HepG2 (cell line): ENCODE measurements around the gene KRABD2.

ENCODE experiments used
- ATF7 ChIP-seq, 2 experiments: fragments of 450-650 bp in 1 of 2; sonication (generic) in 1 of 2; formaldehyde crosslinking in 1 of 2; IDR thresholded peaks; 2 replicates each; pipeline versions ENCODE4 v1.4.0 to v1.6.1; 2016 to 2020; ENCODE audit warnings: antibody characterized with exemption in 1 of 2, mild to moderate bottlenecking in 1 of 2, missing genetic modification reagents in 1 of 2
- CAMTA2 ChIP-seq: sonication (generic); formaldehyde crosslinking; IDR thresholded peaks from 2 replicates; pipeline ENCODE4 v1.4.0; 2020; ENCODE audit warnings: mild to moderate bottlenecking, missing genetic modification reagents, borderline replicate concordance
- MBNL3 ChIP-seq: fragments of 250-450 bp; sonication (Bioruptor Pico); conservative IDR thresholded peaks from 2 replicates; pipeline ENCODE4 v1.8.0; 2022; ENCODE audit warnings: mild to moderate bottlenecking, inconsistent platforms
- MIER3 ChIP-seq: IDR thresholded peaks from 2 replicates; pipeline ENCODE4 v1.6.1; 2016; ENCODE audit warnings: missing compliant biosample characterization, borderline replicate concordance
- NCOA1 ChIP-seq: sonication (generic); formaldehyde crosslinking; IDR thresholded peaks from 2 replicates; pipeline ENCODE4 v1.9.0; 2021; ENCODE audit warnings: missing genetic modification reagents
- NFATC3 ChIP-seq: sonication (generic); formaldehyde crosslinking; IDR thresholded peaks from 2 replicates; pipeline ENCODE4 v1.5.1; 2020; ENCODE audit warnings: mild to moderate bottlenecking, missing genetic modification reagents
- POLR2G ChIP-seq: fragments of 200-400 bp; formaldehyde crosslinking; IDR thresholded peaks from 2 replicates; pipeline ENCODE4 v1.6.1; 2018; ENCODE audit warnings: mild to moderate bottlenecking, low read depth, low read length, moderate library complexity
- PRMT3 ChIP-seq: sonication (generic); formaldehyde crosslinking; IDR thresholded peaks from 2 replicates; pipeline ENCODE4 v1.8.1; 2022; ENCODE audit warnings: low read depth, mild to moderate bottlenecking, moderate library complexity, missing genetic modification reagents, borderline replicate concordance
- TAF15 ChIP-seq: fragments of 200-400 bp; formaldehyde crosslinking; IDR thresholded peaks from one replicate; pipeline ENCODE4 v1.6.1; 2018; ENCODE audit warnings: mild to moderate bottlenecking, low read depth, low read length; ENCODE audit not compliant: poor library complexity, severe bottlenecking
- ZFX ChIP-seq: sonication (generic); formaldehyde crosslinking; IDR thresholded peaks from 2 replicates; pipeline ENCODE4 v1.4.0; 2020; ENCODE audit warnings: mild to moderate bottlenecking, low read depth, missing genetic modification reagents, moderate library complexity
- ZNF766 ChIP-seq: sonication (generic); formaldehyde crosslinking; IDR thresholded peaks from 2 replicates; pipeline ENCODE4 v1.5.0; 2020; ENCODE audit warnings: missing genetic modification reagents, borderline replicate concordance
- TF ChIP-seq, protein P1 (sequence below): sonication (generic); formaldehyde crosslinking; conservative IDR thresholded peaks from 2 replicates; pipeline ENCODE4 v1.4.0; 2020; ENCODE audit warnings: missing genetic modification reagents
- TF ChIP-seq, protein P2 (sequence below): IDR thresholded peaks from 2 replicates; pipeline ENCODE4 v1.6.1; 2016; ENCODE audit warnings: low read depth
- TF ChIP-seq, protein P3 (sequence below): sonication (generic); formaldehyde crosslinking; IDR thresholded peaks from 2 replicates; pipeline ENCODE4 v1.8.0; 2022; ENCODE audit warnings: mild to moderate bottlenecking, missing genetic modification reagents
- TF ChIP-seq, protein P4 (sequence below): sonication (generic); formaldehyde crosslinking; IDR thresholded peaks from 2 replicates; pipeline ENCODE4 v1.4.0; 2020; ENCODE audit warnings: missing genetic modification reagents
- TF ChIP-seq, protein P5 (sequence below): sonication (generic); formaldehyde crosslinking; IDR thresholded peaks from 2 replicates; pipeline ENCODE4 v1.5.0; 2020; ENCODE audit warnings: missing genetic modification reagents, mild to moderate bottlenecking, borderline replicate concordance

The KRABD2 gene

GRCh38 chr17:8376271-8377067, at the start of gene KRABD2 (continued):
- TF ChIP-seq, protein P1, sequence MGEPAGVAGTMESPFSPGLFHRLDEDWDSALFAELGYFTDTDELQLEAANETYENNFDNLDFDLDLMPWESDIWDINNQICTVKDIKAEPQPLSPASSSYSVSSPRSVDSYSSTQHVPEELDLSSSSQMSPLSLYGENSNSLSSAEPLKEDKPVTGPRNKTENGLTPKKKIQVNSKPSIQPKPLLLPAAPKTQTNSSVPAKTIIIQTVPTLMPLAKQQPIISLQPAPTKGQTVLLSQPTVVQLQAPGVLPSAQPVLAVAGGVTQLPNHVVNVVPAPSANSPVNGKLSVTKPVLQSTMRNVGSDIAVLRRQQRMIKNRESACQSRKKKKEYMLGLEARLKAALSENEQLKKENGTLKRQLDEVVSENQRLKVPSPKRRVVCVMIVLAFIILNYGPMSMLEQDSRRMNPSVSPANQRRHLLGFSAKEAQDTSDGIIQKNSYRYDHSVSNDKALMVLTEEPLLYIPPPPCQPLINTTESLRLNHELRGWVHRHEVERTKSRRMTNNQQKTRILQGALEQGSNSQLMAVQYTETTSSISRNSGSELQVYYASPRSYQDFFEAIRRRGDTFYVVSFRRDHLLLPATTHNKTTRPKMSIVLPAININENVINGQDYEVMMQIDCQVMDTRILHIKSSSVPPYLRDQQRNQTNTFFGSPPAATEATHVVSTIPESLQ (CRISPR knock-in tag), result no peak
- TF ChIP-seq, protein P2, sequence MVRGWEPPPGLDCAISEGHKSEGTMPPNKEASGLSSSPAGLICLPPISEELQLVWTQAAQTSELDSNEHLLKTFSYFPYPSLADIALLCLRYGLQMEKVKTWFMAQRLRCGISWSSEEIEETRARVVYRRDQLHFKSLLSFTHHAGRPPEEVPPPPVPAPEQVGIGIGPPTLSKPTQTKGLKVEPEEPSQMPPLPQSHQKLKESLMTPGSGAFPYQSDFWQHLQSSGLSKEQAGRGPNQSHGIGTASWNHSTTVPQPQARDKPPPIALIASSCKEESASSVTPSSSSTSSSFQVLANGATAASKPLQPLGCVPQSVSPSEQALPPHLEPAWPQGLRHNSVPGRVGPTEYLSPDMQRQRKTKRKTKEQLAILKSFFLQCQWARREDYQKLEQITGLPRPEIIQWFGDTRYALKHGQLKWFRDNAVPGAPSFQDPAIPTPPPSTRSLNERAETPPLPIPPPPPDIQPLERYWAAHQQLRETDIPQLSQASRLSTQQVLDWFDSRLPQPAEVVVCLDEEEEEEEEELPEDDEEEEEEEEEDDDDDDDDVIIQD (CRISPR knock-in tag), result no peak
- TF ChIP-seq ATF7 (IDR thresholded peaks at IDR 0.05) (no peak), ATF7 (CRISPR knock-in tag; IDR thresholded peaks at IDR 0.05) (peak; percentile 50; the same call in 1 of the 2 replicates), ZNF766 (CRISPR knock-in tag) (no peak), PRMT3 (CRISPR knock-in tag) (peak; percentile 70; the same call in 1 of the 2 replicates), TAF15 (peak; percentile 100), MBNL3 (no peak), POLR2G (peak; percentile 96), NFATC3 (CRISPR knock-in tag) (peak; percentile 87; the same call in 1 of the 2 replicates), ZFX (CRISPR knock-in tag) (peak; percentile 63), NCOA1 (CRISPR knock-in tag) (no peak), MIER3 (CRISPR knock-in tag) (peak; percentile 81; the same call in 1 of the 2 replicates), CAMTA2 (CRISPR knock-in tag) (no peak)
- TF ChIP-seq, protein P3, sequence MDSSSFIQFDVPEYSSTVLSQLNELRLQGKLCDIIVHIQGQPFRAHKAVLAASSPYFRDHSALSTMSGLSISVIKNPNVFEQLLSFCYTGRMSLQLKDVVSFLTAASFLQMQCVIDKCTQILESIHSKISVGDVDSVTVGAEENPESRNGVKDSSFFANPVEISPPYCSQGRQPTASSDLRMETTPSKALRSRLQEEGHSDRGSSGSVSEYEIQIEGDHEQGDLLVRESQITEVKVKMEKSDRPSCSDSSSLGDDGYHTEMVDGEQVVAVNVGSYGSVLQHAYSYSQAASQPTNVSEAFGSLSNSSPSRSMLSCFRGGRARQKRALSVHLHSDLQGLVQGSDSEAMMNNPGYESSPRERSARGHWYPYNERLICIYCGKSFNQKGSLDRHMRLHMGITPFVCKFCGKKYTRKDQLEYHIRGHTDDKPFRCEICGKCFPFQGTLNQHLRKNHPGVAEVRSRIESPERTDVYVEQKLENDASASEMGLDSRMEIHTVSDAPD (CRISPR knock-in tag), result 0 out of 2 replicates have a peak, but pooled peaks have one; percentile 44
- TF ChIP-seq, protein P4, sequence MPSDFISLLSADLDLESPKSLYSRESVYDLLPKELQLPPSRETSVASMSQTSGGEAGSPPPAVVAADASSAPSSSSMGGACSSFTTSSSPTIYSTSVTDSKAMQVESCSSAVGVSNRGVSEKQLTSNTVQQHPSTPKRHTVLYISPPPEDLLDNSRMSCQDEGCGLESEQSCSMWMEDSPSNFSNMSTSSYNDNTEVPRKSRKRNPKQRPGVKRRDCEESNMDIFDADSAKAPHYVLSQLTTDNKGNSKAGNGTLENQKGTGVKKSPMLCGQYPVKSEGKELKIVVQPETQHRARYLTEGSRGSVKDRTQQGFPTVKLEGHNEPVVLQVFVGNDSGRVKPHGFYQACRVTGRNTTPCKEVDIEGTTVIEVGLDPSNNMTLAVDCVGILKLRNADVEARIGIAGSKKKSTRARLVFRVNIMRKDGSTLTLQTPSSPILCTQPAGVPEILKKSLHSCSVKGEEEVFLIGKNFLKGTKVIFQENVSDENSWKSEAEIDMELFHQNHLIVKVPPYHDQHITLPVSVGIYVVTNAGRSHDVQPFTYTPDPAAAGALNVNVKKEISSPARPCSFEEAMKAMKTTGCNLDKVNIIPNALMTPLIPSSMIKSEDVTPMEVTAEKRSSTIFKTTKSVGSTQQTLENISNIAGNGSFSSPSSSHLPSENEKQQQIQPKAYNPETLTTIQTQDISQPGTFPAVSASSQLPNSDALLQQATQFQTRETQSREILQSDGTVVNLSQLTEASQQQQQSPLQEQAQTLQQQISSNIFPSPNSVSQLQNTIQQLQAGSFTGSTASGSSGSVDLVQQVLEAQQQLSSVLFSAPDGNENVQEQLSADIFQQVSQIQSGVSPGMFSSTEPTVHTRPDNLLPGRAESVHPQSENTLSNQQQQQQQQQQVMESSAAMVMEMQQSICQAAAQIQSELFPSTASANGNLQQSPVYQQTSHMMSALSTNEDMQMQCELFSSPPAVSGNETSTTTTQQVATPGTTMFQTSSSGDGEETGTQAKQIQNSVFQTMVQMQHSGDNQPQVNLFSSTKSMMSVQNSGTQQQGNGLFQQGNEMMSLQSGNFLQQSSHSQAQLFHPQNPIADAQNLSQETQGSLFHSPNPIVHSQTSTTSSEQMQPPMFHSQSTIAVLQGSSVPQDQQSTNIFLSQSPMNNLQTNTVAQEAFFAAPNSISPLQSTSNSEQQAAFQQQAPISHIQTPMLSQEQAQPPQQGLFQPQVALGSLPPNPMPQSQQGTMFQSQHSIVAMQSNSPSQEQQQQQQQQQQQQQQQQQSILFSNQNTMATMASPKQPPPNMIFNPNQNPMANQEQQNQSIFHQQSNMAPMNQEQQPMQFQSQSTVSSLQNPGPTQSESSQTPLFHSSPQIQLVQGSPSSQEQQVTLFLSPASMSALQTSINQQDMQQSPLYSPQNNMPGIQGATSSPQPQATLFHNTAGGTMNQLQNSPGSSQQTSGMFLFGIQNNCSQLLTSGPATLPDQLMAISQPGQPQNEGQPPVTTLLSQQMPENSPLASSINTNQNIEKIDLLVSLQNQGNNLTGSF, result no peak
- TF ChIP-seq, protein P5, sequence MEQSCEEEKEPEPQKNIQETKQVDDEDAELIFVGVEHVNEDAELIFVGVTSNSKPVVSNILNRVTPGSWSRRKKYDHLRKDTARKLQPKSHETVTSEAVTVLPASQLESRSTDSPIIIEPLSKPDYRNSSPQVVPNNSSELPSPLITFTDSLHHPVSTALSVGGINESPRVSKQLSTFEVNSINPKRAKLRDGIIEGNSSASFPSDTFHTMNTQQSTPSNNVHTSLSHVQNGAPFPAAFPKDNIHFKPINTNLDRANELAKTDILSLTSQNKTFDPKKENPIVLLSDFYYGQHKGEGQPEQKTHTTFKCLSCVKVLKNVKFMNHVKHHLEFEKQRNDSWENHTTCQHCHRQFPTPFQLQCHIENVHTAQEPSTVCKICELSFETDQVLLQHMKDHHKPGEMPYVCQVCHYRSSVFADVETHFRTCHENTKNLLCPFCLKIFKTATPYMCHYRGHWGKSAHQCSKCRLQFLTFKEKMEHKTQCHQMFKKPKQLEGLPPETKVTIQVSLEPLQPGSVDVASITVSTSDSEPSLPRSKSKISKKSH, result no peak
